Activated CD8-positive, alpha-beta memory T cell treated with anti-CD3 and anti-CD28 coated beads for 1 hour (primary cell): ENCODE data around the gene GRAMD4.

Source experiments
- DNase-seq, 2 donors: peaks; one replicate each; pipeline ENCODE4 v3.0.0-alpha.2; 2020; ENCODE audit warnings: low read depth in 1 of 2; ENCODE audit errors: extremely low read depth in 1 of 2

Gene GRAMD4

DNA sequence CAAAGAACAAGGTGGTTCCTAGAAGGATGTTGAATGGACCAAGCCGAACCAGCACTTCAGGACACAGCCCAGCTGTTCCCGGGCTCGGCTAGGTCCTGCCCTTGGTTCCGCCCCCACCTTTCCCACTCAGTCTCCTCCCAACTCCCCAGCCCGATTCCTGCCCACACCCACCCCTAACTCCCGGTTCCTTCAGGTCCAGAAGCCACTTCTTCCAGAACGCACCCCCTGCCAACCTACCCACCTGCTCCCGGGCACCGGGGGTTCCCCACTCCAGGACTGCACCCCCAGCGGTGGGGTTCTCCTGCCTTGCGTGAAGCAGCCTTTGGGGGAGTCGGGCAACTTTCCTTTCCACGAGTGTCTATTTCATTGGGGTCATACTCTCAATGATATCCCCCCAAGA is 87.1 kb downstream of the GRAMD4 start:
- DNase-seq = no peak

DNA sequence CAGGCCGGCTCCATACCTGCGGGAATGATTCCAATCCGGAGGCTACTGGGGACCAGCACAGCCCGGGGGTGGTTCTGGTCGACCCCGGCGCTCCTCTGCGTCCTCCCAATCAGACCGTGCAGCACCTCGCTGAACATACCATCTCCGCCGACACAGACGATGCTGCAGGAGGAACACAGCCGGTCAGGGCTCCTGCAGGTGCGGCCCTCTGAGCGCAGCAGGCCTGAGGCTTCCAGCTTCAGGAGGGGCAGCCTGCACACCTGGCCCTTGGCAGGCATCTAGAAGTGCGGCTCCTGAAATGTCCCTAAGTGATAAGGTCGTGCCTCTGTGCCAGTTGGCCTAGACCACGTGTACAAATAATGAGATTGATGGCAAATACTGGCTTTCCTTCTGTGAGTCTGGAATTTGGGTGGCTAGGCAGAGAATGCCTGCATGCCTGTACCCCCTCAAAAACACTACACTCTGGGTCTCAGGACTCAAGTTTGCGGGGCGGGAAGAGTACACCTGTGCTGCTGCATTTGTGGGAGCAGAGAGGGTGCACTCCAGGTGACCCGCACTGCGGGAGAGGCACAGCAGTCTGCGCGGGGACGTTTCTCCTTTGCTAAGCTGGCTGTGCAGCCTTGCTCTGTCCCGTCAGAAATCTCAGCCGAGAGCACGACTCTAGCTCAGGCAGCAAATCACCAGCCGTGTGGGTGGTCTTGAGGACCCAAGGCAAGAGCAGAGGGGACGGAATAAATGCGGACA is 87.8 kb downstream of the GRAMD4 start:
- no peak for DNase-seq

DNA sequence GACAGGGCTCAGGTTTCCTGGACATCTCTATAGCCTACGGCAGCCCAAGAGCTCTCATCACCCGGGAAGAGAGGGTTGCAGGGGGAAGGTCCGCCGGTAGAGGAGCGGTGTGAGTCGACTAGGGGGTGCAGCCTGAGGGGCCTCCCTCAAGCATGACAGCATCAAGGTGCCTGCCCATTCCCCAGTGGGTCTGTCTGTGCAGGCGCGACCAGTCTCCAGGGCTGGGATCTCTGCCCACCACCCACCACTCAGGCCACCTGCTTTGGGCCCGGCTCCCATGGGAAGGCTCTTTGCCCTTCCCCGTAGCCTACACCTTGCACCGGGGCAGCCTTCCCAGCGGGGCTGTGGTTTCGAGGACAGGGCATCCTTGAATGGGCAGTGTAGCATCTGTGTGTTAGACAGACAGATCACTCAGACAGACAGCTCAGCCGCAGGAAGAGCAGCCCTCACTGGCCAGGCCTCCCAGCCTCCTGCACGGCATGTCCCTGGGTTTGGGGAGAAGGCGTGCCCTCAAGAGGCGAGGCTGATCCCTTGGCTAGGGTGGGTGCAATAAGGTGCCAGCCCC is 88.7 kb downstream of the GRAMD4 start:
- no peak for DNase-seq

DNA sequence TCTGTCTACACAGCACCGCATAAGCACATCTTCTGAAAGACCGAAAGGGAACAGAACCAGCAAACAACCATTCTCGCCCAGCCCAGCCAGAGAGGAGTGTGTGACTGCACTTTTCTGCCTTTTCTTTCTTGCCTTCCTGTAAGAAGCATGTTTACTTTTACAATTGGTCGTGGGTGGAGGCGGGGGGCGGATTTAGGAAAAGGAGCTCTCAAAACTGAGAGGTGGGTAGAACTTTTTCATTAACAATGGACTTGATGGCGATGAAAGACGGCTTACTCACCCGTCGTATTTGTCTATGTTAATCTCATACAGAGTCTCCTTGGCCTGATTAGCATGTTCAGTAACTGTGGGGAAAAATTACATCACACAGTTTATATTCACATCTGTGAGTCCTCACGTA is 90.6 kb downstream of the GRAMD4 start:
- DNase-seq = no peak

DNA sequence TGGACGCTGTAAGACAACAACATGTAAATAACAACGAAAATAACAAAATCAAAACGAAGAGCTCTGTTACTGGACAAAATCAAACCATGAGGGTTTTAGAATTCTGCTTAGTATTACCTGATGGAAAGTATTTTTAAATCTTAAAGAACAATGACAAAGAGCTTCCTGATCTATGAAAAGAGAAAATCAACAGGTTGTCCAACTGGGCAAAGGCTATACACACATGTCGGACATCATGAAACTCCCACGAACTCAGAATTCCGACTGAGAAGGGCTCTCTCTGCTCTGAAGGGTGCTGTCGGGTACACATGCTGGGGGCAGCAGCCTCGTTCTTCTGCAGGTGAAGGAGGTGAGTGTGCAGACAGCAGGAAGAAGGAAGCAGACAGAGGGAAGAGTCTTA is 92.1 kb downstream of the GRAMD4 start:
- DNase-seq = no peak

DNA sequence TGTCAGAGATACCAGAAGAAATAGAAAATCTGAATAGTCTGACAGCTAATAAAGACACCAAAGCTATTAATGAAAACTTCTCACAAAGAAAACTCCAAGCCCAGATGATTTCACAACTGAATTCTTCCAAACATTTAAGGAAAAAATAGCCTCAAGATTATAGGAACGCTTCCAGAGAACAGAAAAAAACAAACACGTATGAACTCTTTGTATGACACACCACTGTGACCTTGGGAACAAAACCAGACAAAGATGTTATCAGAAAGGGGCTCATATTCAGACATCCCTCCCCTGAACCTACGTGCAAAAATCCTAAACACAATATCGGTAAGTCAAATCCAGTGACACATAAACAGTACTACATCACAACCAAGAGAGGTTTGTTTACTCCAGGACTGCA is 94.4 kb downstream of the GRAMD4 start:
- DNase-seq = no peak

DNA sequence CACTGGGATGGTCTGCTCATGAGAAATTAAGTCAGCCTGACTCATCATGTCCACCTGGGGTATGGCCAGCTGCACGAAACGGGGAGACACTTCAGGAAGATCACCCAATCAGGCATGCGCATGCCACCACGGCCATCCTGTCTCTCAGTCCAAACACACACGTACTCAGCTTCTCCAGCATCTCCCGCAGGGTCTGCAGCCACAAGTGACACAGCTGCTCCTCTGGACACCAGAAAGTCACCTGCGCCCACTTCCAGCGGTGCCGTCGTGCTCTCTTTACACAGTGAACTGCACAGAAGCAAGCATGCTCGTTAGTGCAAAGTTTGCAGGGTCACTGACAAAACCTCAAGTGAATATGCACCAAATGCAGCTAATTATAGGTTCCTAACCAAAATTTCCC is 99.7 kb downstream of the GRAMD4 start:
- no peak for DNase-seq

DNA sequence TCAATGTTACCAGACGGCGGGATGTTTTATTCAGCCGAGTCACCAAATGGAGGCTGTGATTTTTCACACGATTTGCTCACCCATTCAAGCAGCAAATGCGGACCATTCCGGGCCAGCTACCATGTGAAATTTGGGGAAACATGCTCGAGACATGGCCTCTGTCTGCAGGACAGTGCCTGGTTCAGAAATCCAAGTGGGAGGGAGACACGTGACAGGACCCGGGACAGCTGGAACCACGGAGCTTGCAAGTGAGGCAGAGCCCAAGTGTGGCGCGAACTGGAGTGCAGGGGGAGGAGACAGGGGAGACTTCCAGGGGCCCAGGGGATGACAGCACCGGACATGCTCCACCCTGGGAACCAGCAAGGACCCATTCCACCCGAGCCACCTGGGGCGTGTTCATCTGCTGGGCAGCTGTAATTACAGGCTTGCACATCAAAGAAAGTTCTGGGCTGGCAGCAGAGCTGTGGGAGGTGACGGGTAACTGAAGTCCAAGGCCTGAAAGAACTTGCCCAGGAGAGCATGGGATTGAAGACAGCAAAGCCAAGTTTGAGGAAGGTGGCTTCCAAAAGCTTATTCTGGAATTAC is 101.4 kb downstream of the GRAMD4 start:
- DNase-seq = no peak

DNA sequence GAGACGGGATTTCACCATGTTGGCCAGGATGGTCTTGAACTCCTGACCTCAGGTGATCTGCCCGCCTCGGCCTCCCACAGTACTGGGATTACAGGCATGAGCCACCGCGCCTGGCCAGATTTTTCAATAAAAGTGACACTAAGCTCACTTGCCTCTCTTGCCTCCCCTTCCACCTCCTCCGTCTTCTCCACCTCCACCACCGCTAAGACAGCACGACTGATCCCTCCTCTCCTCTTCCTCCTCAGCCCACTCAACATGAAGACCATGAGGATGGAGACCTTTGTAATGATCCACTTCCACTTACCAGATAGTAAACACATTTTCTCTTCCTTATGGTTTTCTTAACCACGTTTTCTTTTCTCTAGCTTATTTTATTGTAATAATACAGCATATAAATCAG is 103.7 kb downstream of the GRAMD4 start:
- DNase-seq = no peak

DNA sequence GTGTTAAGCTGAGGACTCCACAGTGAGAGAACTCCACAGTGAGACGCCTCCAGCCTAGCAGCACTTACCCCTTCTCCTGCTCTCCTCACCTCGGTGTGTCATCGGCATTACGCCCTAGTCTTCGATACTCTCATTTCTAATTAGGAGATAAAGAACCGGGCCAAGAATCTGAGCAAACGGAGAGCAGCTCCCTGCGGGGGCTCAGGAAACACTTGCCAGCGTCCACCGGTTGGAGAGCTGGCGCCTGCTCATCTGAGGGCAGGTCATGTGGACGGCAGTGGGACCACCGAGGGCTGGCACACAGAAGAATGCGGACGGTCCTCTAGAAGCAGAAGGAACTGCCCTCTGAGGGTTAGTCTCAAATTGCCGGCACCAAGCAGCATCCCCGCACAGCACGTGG is 104.9 kb downstream of the GRAMD4 start:
- DNase-seq = no peak

DNA sequence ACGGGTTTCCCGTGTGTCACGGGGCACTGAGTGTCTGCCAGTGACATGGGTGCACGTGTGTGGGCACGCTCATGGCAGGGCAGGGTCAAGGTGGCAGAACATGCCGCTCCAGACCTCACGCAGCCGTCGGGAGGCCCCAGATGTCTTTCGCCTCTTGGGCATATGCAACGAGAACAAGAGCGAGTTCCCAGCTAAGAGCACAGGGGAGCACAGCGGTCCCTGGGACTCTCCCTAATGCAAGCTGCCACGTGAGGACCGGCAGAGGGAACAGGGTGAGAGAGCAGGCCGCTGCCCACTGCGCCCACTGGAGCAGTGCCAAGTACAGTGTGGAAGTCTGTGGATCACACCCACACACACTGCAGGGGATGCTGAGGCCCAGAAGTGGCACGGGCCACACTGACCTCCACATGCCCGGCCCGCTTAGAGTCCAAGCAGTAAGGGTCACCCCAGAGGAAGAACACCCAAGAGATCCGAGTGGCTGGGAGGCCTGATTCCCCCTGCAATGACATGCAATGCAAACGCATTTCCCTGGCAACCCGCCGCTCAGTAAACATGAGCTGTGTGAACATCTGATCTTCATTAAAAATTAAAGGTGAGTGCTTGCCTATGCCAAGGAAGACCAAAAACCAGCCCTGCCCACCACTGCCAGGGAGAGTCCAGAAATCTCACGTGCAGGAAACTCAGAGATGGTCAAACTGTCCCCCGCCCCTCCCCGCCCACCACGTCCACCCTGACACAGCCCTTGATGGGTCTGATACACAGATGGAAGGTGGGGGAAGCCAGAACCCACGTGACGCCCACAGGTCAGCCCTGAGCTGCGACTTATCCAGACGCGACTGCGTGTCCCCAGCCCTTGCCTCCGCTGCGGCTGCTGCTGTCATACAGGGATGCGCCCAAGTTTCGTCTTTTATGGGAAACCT is 106.1 kb downstream of the GRAMD4 start:
- no peak for DNase-seq

DNA sequence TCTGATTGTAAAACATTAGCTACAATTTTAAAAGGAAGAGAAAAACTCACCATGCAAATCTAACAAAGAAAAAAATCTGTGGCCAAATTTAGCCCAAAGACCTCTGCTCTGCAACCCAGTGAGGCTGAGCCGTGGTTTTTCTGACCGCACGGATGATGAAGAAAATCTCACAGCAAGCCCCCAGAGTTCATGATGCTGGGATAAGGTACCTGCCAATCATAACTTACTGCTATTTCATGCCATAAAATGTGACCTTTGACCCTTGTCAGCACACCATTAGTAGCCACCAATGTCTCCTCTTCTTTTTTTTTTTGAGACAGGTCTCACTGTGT is 106.8 kb downstream of the GRAMD4 start:
- no peak for DNase-seq

DNA sequence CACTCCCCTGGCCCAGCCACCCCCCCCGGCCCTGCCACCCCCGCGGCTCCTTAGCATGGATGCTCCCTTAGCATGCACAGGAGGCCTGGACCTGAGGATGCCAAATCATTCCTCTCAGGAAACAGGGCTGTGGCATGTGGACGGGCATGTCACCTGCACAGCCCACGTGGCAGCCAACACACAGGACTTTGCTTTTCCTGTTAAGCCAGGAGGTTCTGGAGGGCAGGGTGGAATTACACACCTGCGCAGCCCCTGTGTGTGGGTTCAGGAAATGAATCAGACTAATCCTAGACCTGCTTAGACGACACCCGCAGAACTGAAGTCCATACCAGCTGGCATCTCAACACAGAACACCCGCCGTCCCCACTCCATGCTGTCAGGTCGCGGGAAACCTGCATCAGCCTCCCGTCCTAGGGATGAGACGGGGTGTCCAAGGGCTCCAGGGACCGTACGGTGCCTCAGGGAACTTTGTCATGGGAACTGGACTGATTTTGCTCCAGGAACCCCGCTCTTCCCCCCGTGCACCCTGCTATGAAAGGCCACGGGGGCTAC is 107.7 kb downstream of the GRAMD4 start:
- no peak for DNase-seq

DNA sequence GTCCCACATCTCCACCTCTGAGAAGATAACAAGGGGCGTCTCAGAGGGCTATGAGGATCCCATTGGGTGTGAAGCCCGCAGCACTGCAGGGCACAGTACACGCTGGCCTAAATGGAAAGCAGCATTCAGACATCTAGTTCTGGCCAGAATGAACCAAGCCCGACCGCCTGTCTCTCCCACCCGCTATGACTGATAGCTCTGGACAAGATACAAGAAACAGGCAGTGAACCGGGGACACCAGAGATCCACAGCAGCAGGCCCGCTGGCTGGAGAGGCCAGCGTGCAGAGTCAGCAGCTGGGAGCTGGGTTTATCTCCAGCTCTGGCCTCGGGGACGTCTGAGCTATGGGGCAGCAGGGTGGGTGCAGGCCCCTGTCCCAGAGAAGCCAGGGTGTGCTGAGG is 108.3 kb downstream of the GRAMD4 start:
- no peak for DNase-seq
